ENCODE results near the gene FAM20A.
"Not testable (repeated sequence)": the region's sequence is repeated elsewhere in the genome, so short reads cannot be mapped to it uniquely, and the experiment has no call there.

The FAM20A gene

GRCh38 chr17:68518063-68518815, 82.9 kb downstream of the FAM20A start:
- no peak for DNase-seq

GRCh38 chr17:68517605-68518004, 83.6 kb downstream of the FAM20A start:
- DNase-seq, result not testable (repeated sequence)

- no peak for DNase-seq
These were observed 84.4 kb downstream of the FAM20A start for GRCh38 chr17:68516732-68517131.

- no peak for DNase-seq
These were observed 86.1 kb downstream of the FAM20A start for GRCh38 chr17:68514831-68515635.

GRCh38 chr17:68513932-68514331, 87.2 kb downstream of the FAM20A start:
- no peak for DNase-seq

- DNase-seq, result no peak
These were observed 88.2 kb downstream of the FAM20A start for GRCh38 chr17:68512960-68513474.

- DNase-seq, result peak; percentile 81
These were observed 88.8 kb downstream of the FAM20A start, which contains the start of gene PRKAR1A for GRCh38 chr17:68512247-68512959. PRKAR1A (plus strand) TSS chr17:68512430; CDS start chr17:68515400, 2,970 bp downstream.

- DNase-seq, result no peak
These were observed 89.4 kb downstream of the FAM20A start for GRCh38 chr17:68511671-68512246.

- DNase-seq, result no peak
These were observed 89.9 kb downstream of the FAM20A start for GRCh38 chr17:68511254-68511670.

- DNase-seq, result no peak
These were observed 91.8 kb downstream of the FAM20A start for GRCh38 chr17:68509141-68510057.

- no peak for DNase-seq
These were observed 93.6 kb downstream of the FAM20A start for GRCh38 chr17:68507576-68507975.

- no peak for DNase-seq
These were observed 95.2 kb downstream of the FAM20A start for GRCh38 chr17:68505951-68506350.

GRCh38 chr17:68501074-68501473, 100.1 kb downstream of the FAM20A start:
- DNase-seq, result no peak

- DNase-seq, result no peak
These were observed 101.6 kb downstream of the FAM20A start for GRCh38 chr17:68499587-68499986.

GRCh38 chr17:68498479-68499326, 102.5 kb downstream of the FAM20A start:
- no peak for DNase-seq

- no peak for DNase-seq
These were observed 103.3 kb downstream of the FAM20A start for GRCh38 chr17:68497885-68498319.

- no peak for DNase-seq
These were observed 106.1 kb downstream of the FAM20A start for GRCh38 chr17:68495081-68495480.

GRCh38 chr17:68492394-68493054, 108.6 kb downstream of the FAM20A start:
- not testable (repeated sequence) for DNase-seq

GRCh38 chr17:68491381-68492231, 109.6 kb downstream of the FAM20A start:
- no peak for DNase-seq

Data from GOT3 (cell line).